HuH-7 (cell line): Measurements from ENCODE around the gene COL5A2.

Experiments
- DNase-seq: peaks from one replicate; pipeline ENCODE4 v3.0.0; 2011; ENCODE audit warnings: low spot score

The COL5A2 gene

DNA sequence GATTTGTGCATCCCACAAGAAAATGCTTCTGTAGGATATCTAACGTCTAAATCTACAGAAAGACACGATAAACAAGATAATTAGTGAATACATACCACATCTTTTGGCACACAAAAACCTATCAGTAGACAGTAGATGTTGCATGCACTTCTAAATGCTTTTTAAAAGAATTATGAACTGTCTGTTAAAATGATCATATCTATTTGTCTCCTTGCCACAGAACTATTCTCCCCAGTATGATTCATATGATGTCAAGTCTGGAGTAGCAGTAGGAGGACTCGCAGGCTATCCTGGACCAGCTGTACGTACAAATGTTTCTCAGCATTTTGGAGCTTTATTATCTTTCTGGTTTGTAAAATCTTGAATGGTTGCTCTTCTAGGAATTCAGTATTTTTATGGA lies 192.7 kb downstream of the COL5A2 start:
- DNase-seq: no peak

DNA sequence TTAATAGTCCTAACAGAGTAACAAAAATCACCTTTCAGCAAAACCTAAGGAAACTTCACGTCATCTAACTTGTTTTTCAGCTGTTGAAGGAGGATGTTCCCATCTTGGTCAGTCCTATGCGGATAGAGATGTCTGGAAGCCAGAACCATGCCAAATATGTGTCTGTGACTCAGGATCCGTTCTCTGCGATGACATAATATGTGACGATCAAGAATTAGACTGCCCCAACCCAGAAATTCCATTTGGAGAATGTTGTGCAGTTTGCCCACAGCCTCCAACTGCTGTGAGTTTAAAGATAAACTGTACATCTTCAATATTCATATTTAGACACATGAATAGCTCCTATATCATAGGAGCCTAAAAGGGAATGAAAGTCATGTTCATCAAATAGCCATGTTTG lies 194.9 kb downstream of the COL5A2 start:
- DNase-seq: no peak

DNA sequence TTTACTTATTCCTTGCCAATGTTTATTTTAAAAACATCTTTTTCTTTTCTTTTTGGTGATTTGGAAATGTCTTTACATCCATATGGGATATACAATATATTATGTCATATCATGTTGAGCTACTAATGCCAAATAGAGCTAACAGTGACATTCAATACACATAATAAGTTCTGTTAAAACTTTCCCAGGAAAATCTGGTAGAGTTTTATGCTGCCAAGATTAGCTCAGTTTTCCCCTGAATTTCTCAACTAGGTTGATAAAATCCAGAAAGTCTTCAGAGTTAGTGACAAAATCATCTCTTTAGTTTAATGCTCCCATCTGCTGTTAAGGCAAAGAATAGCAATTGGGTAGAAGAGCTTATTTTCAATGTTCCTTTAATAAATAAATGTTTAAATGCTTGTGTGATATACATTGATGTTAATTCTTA lies 195.5 kb downstream of the COL5A2 start:
- DNase-seq: no peak

DNA sequence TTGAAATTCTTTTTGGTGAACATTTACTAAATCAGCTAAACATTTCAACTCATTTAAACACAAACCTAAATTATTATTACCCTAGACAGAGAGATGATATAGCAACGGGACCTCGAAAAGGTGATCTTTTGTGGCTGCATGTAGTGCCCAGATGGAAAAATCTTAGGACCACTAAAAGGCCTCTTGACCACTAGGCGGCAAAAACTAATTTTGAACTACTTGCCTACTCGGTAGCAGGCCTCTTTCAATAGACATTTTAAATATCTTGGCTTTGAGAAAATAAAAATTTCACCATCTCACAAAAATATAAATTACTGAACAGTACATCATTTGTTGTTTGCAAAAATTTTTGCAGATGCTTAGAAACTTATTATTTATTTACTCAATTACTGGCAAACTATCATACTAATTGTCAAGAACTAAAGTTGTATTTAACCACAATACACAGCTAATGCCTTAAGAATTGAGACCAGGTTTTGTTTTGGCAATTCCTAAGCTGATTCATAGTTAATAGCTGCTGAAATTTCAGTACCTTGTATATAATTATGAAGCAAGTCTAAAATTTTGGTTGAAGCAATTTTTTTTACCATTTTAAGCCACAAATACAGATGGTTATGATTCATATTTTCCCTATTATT lies 196.0 kb downstream of the COL5A2 start:
- no peak for DNase-seq
